OCI-LY7 (cell line): Measurements from ENCODE around the gene TUBA1C.

ENCODE experiments used
- EZH2phosphoT487 ChIP-seq: fragments of 200-600 bp; sonication (generic); IDR thresholded peaks from 2 replicates; pipeline ENCODE4 v1.6.1; 2018; ENCODE audit warnings: low read depth, borderline replicate concordance, mild to moderate bottlenecking, mixed run types, antibody characterized with exemption, low read length, moderate library complexity, mixed read lengths
- TF ChIP-seq, protein P1 (sequence below): fragments of 200-600 bp; sonication (generic); conservative IDR thresholded peaks from 2 replicates; pipeline ENCODE4 v1.5.1; 2014; ENCODE audit warnings: mild to moderate bottlenecking, antibody characterized with exemption, low read length, moderate library complexity, mixed read lengths

DNA sequence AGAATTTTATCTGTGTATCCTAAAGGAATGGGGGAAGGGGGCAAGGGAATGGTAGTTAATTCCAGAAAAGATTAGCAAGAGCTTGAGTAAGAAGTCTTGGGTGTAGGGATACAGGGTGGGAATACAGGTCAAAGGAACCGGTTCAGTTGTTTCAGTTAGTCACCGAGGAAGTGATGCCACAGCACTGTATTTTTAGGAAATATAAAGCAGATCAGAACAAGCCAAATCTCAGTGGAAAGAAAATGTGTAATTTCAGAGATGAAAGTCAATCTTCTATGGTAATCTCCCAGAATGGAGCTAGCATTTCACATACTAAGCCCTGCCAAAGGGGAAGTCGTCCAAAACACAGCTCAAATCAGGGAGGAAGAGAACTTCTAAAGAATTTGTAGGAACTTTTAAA is 4.7 kb upstream of the TUBA1C start:
- TF ChIP-seq EZH2phosphoT487 = no peak
- TF ChIP-seq, protein P1, sequence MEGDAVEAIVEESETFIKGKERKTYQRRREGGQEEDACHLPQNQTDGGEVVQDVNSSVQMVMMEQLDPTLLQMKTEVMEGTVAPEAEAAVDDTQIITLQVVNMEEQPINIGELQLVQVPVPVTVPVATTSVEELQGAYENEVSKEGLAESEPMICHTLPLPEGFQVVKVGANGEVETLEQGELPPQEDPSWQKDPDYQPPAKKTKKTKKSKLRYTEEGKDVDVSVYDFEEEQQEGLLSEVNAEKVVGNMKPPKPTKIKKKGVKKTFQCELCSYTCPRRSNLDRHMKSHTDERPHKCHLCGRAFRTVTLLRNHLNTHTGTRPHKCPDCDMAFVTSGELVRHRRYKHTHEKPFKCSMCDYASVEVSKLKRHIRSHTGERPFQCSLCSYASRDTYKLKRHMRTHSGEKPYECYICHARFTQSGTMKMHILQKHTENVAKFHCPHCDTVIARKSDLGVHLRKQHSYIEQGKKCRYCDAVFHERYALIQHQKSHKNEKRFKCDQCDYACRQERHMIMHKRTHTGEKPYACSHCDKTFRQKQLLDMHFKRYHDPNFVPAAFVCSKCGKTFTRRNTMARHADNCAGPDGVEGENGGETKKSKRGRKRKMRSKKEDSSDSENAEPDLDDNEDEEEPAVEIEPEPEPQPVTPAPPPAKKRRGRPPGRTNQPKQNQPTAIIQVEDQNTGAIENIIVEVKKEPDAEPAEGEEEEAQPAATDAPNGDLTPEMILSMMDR = no peak
